Measurements from ENCODE around the gene NAV2.

The NAV2 gene

DNA sequence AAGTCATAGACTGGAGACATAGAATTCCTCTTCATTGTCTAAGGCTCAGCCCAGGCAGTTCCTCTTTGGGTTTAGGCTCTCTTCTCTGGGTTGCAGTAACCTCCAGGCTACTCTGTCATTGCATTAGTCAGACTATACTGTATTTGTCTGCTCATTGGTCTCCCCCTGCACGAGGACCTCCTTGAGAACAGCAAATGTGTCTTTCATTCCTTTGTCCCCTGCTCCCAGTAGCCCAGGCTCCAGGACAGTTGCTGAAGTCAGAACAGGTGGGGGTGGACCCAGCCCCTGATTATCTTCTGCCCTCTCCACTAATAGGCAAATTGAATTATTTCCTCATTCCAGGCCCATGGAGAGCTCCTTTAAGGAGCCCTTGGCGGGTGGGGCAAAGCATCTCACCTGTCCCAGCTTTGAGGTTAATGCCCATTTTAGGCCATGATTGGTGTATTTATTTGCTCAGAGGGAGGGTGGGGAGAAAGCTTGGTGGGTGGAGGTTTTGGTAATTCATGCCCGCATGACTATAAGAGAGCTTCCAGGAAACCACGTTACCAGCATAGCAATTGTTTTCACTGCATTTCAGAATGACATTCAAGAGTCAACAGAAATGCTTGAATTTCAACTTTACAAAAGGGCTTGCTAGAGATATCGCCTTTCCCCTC lies 40.9 kb downstream of the NAV2 start:
- no peak for DNase-seq

DNA sequence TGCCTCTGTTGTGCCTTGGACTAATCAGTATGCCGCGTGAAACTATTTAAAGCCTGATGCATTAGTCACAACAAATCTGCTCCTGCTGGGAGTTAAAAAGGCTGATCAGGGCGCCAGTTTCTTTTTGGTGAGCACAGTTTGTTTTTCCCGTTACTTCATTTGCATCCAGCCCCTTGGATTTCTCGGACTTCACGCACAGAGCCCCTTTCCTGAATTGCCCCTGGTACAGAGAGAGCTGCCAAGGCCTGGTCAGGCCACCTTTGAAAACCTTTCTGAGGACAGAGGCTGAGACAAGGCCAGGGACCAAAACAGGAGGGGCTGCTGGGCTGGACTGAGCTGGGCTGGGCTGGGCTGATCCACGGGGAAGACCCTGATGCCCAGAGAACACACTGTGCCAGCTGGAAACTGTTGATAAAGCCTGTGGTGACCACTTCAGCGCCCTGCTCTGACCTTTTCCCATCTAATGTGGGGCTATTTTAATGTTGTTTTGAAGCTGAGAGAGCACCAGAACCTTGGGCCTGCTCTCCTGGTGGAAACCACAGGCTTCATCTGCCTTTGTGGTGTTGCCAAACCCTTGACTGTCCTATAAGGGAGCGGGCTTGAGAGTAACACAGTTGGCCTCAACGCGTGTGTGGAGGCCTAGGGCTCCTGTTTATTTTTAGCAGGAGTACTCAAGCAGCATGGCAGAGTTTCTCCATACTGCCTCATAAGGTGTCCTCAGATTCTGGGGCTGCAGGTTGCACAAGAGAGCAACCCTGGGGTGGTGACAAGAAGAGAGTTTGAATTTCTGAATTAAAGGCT lies 44.2 kb downstream of the NAV2 start:
- DNase-seq = no peak

DNA sequence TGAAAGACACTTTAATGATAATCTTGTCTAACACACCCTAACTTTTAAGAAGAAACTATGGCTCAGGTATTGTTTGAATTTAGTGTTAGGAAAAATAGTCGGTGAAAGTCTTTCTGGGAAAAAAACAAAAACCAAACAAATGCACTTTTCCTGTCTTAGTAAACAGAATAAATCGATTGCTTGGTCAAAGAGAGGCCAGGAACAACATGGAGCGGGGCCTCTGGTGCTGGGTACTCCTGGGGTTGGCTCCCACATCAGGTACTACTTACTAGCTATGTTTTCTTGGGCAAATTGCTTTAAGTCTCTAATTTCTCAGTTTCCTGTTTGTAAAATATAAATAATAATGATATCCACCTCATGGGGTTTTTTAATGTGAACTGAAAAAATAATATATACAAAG lies 46.8 kb downstream of the NAV2 start:
- DNase-seq = no peak

GRCh38 chr11:19762266-19762665 lies 49.6 kb downstream of the NAV2 start:
- no peak for DNase-seq

GRCh38 chr11:19763330-19763729 lies 50.7 kb downstream of the NAV2 start:
- DNase-seq = no peak

- no peak for DNase-seq
These were observed 53.6 kb downstream of the NAV2 start for GRCh38 chr11:19766206-19766605.

DNA sequence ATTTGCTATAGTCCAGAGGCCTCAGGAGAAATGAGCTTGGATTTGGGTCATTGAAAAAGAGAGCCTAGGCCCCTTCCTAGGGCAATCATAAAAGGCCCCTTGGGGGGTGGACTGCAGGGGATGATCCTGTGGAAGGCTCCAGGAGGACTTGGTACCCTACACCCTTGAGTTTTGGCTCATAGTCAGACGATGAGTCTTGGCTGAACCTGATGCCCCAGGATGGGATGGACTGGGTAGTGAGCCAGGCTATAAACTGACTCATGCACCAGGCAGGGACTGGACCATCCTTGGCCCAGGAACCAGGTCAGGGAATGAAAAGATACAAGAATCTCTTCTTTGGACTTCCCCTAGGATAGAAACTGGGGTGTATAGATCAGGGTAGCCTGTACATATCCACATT lies 54.2 kb downstream of the NAV2 start:
- DNase-seq = no peak

DNA sequence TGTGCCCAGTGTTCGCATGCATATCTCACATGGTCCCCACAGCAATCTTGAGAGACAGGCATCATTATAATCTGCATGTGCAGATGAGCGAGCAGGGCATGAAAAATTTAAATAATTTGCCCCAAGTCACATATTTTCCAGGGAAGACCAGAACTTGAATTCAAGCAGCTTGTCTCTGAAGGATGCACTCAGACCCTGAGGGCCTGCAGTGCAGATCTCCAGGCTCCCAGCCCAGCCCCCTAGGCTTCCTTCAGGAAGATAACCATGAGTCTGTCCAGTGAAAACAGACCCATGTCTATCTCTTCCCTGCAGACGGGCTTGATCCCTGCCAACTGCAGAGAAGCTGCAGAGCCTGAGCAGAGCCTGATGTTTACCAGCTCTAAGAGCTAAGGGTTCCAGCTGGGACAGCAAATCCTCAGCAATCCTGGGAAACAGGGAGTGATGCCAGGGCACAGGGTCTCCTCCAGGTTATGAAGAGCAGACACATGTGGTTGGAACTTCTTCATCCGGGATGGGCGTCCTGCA lies 55.1 kb downstream of the NAV2 start:
- no peak for DNase-seq

DNA sequence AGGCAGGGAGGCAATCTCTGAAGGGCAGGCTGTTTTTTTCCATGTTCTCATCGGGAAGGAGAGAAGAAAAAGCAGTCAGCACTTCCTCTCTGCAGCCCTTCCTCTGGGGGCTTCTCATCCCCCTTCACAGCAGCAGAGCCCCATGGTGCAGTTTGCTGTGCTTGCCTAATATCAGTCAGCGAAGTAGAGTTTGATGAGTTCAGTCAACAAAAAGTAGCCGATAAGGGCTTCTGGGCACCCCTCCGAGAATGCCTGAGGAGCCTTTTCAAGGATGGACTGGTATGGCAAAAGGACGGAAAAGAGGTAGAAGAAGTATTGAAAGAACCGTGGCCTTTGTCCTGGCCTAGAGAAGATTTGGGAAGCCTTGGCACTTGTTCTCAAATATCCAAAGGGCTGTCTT lies 55.6 kb downstream of the NAV2 start:
- no peak for DNase-seq

GRCh38 chr11:19768815-19769214 lies 56.2 kb downstream of the NAV2 start:
- DNase-seq = no peak

GRCh38 chr11:19769820-19770219 lies 57.2 kb downstream of the NAV2 start:
- no peak for DNase-seq

GRCh38 chr11:19770277-19770676 lies 57.6 kb downstream of the NAV2 start:
- DNase-seq = no peak

DNA sequence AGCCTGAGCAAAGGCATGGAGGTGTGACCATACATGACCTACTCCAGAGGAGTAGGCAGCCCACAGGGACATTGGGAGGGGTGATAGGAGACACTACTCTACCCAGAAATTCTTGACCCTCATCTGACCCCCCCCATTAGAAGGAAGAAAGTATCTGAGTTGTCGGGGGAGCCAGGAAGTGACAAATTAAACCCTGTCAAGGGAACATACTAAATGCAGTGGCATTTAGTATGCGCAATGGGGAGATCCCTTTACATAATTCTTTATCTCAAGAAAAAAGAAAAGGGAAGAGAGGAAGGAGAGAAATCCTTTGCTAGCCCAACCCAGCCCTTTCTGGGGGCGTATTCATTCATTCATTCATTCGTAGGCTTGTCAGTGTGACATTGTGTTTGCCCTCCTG lies 58.8 kb downstream of the NAV2 start:
- no peak for DNase-seq

DNA sequence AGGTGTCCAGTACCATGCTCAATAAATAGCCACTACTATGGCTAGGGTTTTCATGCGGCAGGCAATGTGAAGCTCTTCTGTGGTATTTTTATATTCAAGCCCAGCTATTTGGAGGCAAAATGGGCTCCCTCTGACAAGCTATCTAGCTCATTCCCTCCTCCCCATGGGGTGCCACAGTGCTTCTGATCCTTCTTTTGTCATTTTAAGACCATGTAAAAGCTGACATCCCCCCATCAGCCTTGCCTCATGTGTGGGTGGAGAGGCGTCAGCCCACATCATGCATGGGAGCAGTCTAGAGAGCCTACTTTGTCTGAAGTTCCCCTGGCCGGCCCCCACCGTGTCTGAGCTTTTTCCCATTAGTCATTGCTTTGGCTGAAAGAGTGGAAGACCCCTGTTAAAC lies 59.8 kb downstream of the NAV2 start:
- no peak for DNase-seq

DNA sequence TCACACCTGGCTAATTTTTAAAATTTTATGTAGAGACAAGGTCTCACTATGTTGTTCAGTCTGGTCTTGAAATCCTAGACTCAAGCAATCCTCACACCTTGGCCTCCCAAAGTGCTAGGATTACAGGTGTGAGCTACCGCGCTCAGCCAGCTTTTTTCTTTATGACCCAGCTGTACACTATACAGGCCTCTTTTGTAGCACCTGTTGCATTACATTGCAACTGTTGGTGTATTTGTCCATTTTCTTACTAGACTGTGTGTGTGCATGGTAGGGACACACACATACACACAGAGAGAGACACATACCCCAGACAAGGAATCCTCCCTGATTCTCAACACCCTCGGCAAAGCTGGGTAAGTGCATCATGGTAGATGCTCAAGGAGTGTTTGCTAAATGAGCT lies 61.7 kb downstream of the NAV2 start:
- DNase-seq = no peak

- DNase-seq = no peak
These were observed 62.4 kb downstream of the NAV2 start for GRCh38 chr11:19774817-19775580.

GRCh38 chr11:19775622-19776021 lies 63.0 kb downstream of the NAV2 start:
- DNase-seq = no peak

- DNase-seq = no peak
These were observed 64.4 kb downstream of the NAV2 start for GRCh38 chr11:19777039-19777376.

GRCh38 chr11:19777377-19778102 lies 64.9 kb downstream of the NAV2 start:
- no peak for DNase-seq

DNA sequence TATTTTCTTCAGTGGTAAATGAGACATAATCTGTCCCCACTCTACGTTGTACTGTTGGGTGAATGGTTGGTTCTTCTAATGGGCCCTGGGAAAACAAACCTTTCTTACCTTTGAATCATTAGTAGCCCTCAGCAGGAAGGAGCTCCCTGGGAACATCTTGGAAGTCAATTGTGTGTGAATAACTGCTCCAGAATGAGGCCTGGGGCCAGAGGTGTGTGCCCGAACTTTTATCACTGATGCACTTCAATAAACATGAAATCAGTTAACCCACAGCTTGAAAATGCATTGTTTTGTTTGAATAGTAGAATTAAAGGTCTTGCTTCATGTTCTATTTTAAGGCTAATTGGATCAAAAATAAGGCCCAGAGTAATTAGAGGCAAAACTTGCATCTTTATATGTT lies 67.1 kb downstream of the NAV2 start:
- no peak for DNase-seq

GRCh38 chr11:19781351-19781750 lies 68.7 kb downstream of the NAV2 start:
- DNase-seq = no peak

DNA sequence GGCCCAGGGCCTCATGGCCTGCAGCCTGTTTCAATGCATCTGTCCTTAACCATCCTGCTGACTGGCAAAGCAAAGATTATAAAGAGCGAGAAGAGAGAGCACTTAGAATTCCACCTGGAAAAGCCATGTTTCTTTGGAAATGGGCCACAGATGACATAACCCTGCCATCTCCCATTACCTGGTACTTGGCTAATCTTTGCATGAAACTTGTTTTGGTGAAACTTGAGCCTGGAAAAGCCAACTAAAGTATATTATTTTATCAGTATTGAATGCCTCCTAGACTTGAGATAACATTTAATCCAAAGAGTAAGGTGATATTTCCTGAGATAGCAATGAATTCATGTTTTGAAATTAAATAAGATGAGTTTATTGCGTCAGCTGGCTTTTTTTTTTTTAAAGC lies 72.6 kb downstream of the NAV2 start:
- DNase-seq = no peak

- no peak for DNase-seq
These were observed 74.0 kb downstream of the NAV2 start for GRCh38 chr11:19786644-19787043.
